SHP77 (cell line): Measurements from ENCODE around the gene IL19.
A peak's percentile ranks its signal among the peaks of the same experiment; 100 is the strongest.

Experiments used
- DNase-seq, 2 experiments: peaks; one replicate each; lab custom pipeline; 2025; lab: John Stamatoyannopoulos, UW

IL19 gene

DNA sequence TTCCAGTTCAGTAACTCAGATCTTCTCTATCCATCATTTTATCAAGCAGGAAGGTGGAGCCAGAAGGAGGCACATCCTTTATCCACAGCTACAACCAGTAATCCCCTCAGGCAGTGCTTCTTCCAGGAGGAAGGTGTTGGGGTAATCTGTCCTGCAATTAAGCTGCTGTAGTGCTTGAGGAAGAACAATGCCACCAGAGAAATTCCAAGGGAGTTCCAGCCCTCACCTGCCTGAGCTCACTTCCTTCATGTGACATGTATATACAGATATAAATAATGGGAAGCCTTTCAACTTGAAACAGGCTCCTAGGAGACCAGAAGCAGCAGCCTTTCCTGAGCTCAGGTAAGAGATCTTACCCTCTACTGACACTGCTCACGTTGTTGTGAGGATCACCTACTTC, 92.7 kb downstream of the IL19 start:
- no peak for DNase-seq

GRCh38 chr1:206864939-206865671, 94.5 kb downstream of the IL19 start, which contains the start of gene IL20:
IL20 (plus strand) TSS chr1:206865623; CDS start chr1:206865853, 230 bp downstream.
- DNase-seq: peak; percentile 52 to 60

DNA sequence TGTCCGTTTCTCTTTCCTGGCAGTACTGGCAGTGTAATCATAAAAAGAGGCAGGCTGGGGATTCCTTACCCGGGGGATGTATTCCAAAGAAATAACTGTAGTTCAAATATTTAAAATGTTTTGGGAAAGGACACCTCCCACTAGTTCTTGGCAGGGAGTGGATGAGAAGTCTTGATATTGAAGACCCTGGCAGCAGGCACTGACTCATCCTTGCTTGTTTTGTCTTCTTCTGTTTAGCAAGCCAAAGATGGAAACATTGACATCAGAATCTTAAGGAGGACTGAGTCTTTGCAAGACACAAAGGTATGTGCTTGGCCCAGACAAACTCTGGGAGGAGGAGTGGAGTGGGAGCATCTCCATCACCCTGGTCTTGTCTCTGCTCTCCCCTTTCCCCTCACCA, 95.5 kb downstream of the IL19 start:
- no peak for DNase-seq

DNA sequence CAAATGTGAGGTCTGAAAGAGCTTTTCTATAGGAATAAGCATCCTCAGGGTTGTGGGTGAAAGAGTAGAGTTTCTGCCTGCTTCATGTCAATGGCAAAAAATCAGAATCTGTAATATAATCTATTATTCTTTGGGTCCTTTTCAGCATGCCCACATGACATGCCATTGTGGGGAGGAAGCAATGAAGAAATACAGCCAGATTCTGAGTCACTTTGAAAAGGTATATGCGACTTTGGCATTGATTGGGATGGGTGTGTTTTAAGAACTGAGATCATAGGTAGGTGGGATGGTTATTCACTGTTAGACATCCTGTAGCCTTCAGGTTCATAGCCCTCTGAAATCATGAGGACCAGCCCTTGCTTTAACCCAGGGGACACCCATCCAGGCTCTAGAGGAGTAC, 96.7 kb downstream of the IL19 start:
- DNase-seq: no peak

GRCh38 chr1:206867716-206868115, 97.1 kb downstream of the IL19 start:
- no peak for DNase-seq

DNA sequence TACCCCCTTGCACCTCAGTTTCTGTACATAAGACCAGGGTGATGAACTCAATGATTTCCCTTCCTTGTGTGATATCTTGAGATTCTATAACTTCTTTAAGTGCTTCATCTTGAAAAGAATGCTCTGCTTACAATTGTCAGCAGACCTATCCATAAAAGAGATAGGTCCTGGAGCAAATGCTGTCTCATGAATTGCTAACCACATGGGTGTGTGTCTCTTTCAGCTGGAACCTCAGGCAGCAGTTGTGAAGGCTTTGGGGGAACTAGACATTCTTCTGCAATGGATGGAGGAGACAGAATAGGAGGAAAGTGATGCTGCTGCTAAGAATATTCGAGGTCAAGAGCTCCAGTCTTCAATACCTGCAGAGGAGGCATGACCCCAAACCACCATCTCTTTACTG, 97.7 kb downstream of the IL19 start:
- no peak for DNase-seq

- DNase-seq: no peak
Measured at GRCh38 chr1:206872139-206872538, 101.6 kb downstream of the IL19 start.

- DNase-seq: no peak
Measured at GRCh38 chr1:206873603-206874188, 103.1 kb downstream of the IL19 start.

- DNase-seq: no peak
Measured at GRCh38 chr1:206875752-206876377, 105.3 kb downstream of the IL19 start.

- no peak for DNase-seq
Measured at GRCh38 chr1:206878456-206878855, 107.9 kb downstream of the IL19 start.

DNA sequence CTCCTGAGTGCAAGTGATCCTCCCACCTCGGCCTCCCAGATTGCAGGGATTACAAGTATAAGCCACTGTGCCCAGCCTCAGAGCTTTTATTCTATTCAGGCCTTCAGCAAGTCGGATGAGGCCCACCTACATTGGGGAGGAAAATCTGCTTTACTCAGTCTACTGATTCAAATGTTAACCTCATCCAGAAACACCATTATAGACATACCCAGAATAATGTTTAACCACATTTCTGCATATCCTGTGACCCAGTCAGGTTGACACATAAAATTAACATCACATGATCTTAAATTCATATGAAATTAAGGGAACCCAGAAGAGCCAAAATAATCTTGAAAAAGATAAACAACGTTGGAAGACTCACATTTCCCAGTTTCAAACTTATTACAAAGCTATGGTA, 109.7 kb downstream of the IL19 start:
- no peak for DNase-seq

GRCh38 chr1:206882555-206882954, 112.0 kb downstream of the IL19 start:
- DNase-seq: no peak

DNA sequence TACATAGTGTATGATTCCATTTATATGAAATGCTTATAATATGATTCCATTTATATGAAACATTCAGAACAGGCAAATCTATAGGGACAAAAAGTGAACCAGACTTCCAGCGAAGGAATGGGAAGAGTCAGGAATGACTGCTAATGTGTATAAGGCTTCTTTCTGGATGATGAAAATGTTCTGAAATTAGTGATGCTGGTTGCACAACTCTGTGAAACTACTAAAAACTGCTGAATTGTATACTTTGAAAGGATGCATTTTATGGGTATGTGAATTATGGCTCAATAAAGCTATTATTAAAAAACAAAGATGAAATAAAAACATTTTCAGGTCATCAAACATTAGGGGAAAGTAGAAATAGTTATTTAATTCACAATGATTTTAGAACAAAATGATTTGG, 112.6 kb downstream of the IL19 start:
- no peak for DNase-seq

DNA sequence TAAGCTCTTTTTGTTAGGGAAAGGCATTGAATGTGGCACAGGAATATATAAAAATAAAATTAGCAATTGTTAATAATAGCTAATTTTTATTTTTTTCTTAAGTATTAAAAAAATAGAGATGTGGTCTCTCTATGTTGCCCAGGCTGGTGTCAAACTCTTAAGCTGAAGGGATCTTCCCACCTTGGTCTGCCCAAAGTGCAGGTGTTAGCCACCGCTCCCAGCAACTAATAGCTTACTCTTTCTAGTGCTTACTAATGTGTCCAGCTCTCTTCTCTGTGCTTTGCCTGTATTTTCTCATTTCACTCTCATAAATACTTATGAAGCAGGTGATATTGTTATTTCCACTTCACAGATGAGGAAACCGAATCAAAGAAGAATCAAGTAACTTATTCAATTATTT, 113.3 kb downstream of the IL19 start:
- no peak for DNase-seq

DNA sequence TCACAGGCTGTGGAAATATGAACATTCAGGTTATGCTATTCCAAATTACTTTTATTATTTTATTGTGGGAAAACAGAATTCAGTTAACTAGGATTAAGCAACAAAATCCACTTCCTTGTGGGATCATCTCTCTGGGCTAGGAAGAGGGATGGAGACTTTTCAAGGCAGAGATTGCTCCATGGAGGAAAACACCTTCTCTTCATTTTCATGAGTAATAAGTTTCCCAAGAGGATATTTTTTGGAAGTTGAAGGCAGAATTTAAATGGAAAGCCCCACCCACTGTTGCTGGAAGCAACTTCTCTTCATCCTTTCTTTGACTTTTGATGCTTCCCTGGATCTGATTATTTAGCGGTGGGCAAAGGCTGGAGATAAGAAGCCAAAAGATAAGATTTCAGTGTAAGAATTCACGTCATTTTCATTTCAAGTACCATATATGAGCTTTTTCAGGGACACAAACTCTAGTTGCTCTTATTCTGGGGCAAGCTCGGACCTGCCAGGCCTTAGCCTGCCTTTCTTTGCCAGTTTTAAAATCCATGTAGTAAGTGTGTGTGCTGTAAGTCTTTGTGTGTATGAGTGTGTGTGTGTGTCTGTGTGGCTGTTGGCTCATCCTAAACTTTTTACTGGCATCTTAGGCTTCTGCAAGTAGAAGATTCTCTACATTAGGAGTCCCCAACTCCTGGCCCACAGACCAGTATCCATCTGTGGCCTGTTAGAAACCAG, 114.9 kb downstream of the IL19 start:
- DNase-seq: no peak

DNA sequence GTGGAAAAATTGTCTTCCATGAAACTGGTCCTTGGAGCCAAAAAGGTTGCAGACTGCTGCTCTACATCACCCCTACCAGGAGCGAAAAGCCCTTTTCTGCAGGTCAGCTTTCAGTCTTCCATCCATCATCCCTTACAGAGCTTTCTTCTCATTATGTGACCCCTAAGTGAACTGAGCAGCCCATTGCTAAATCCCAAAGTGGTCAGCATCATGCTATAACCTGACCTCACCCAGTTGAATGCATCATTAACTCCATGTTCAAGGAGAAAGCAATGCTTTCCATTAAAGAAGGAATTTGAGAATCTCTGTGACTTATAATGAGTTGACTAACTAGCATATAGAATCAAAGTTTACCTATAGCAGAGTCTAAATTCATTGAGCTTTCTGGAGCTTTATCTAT, 116.3 kb downstream of the IL19 start:
- DNase-seq: no peak

DNA sequence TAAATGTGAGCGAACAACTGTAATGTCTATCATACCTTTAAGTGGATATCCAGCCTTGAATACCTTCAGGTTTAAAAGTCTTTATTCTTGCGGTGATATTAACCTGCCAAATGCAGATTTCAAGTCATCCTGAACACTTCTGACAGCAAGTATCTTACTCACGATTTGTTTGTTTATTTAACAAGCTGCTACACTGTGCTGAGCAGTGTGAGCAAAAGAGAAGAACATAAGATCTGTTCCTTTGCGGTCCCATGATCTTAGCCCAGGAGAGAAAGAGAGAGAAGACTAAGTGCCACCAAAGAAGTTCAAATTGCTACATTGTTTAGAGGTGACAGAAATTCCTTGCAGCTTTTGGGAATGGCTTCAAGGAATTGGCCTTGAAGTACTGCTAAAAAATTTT, 117.1 kb downstream of the IL19 start:
- no peak for DNase-seq

- DNase-seq: peak in 1 of 2 experiments; percentile 20
Measured at GRCh38 chr1:206890125-206891060, 119.8 kb downstream of the IL19 start.

GRCh38 chr1:206891412-206891811, 120.8 kb downstream of the IL19 start:
- no peak for DNase-seq
